ENCODE data around the gene ARFGEF3.

DNA sequence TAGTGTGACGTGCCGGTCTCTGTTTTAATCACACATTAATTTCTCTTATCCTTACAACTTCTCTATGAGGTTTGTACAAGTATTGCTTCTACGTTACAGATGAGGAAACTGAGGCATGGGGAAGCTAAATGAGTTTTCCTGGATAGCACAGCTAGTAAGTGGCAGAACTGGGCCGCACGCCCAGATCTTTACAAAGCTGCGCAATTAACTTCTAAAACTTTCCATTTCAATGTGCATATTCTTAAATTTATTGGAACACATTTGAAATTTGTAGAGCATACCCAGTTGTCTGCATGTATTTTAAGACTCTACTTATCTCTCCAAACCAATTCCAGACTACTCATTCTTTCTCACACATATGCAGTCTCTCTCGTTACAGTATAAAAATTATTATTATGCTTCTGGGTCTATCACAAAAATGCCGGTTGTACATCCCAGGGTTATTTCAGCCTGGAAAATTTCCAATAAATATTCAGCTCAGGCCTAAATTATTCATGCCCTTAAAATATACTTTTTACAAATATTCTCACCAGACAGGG, 44.3 kb upstream of the ARFGEF3 start:
- TF ChIP-seq CTCF (IDR thresholded peaks at IDR 0.05; ENCODE audit: low read depth, low read length, missing input control) (no peak), HNF4G (IDR thresholded peaks at IDR 0.05) (no peak), NR2F2 (IDR thresholded peaks at IDR 0.05) (no peak), JUND (IDR thresholded peaks at IDR 0.05) (no peak), TAF1 (conservative IDR thresholded peaks at IDR 0.05) (no peak), REST (IDR thresholded peaks at IDR 0.05) (no peak), ATF3 (IDR thresholded peaks at IDR 0.05) (no peak), RAD21 (IDR thresholded peaks at IDR 0.05) (no peak), GABPA (IDR thresholded peaks at IDR 0.05 in 1 of 2, conservative IDR thresholded peaks at IDR 0.05 in 1 of 2) (no peak), YY1 (IDR thresholded peaks at IDR 0.05) (no peak), RXRA (IDR thresholded peaks at IDR 0.05) (no peak), HNF4A (conservative IDR thresholded peaks at IDR 0.05) (no peak)
- TF ChIP-seq, protein P1, sequence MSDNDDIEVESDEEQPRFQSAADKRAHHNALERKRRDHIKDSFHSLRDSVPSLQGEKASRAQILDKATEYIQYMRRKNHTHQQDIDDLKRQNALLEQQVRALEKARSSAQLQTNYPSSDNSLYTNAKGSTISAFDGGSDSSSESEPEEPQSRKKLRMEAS (IDR thresholded peaks at IDR 0.05), result no peak
- TF ChIP-seq, protein P2, sequence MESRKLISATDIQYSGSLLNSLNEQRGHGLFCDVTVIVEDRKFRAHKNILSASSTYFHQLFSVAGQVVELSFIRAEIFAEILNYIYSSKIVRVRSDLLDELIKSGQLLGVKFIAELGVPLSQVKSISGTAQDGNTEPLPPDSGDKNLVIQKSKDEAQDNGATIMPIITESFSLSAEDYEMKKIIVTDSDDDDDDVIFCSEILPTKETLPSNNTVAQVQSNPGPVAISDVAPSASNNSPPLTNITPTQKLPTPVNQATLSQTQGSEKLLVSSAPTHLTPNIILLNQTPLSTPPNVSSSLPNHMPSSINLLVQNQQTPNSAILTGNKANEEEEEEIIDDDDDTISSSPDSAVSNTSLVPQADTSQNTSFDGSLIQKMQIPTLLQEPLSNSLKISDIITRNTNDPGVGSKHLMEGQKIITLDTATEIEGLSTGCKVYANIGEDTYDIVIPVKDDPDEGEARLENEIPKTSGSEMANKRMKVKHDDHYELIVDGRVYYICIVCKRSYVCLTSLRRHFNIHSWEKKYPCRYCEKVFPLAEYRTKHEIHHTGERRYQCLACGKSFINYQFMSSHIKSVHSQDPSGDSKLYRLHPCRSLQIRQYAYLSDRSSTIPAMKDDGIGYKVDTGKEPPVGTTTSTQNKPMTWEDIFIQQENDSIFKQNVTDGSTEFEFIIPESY (IDR thresholded peaks at IDR 0.05), result no peak
